Loucy (cell line): ENCODE measurements around the gene FGF21.
A peak's percentile ranks its signal among the peaks of the same experiment; 100 is the strongest.

ENCODE experiments used
- H2AFZ ChIP-seq: fragments of 200-600 bp; sonication (generic); 2 replicates; pipeline ENCODE4 v1.6.0; 2016; ENCODE audit warnings: antibody characterized with exemption, mild to moderate bottlenecking, low read length, moderate library complexity
- H3F3A ChIP-seq: fragments of 200-600 bp; 2 replicates; pipeline ENCODE4 v1.6.0; 2016; ENCODE audit warnings: antibody characterized with exemption, low read depth, mild to moderate bottlenecking
- H3K27me3 ChIP-seq: fragments of 200-600 bp; sonication (generic); 2 replicates; pipeline ENCODE4 v1.6.1; 2014; ENCODE audit warnings: low read length, mild to moderate bottlenecking; ENCODE audit not compliant: insufficient read depth, poor library complexity, severe bottlenecking
- H3K36me3 ChIP-seq: fragments of 200-600 bp; sonication (generic); 2 replicates; pipeline ENCODE4 v1.6.1; 2016; ENCODE audit warnings: low read length; ENCODE audit not compliant: insufficient read depth
- H3K4me1 ChIP-seq: fragments of 200-600 bp; sonication (generic); 2 replicates; pipeline ENCODE4 v1.5.1; 2014; ENCODE audit warnings: low read length, mild to moderate bottlenecking; ENCODE audit not compliant: insufficient read depth, poor library complexity, severe bottlenecking
- H3K4me2 ChIP-seq: fragments of 200-600 bp; sonication (generic); 2 replicates; pipeline ENCODE4 v1.6.0; 2014; ENCODE audit warnings: antibody characterized with exemption, low read length, low read depth, mild to moderate bottlenecking; ENCODE audit not compliant: poor library complexity, severe bottlenecking
- H3K4me3 ChIP-seq: fragments of 200-600 bp; sonication (generic); 2 replicates; pipeline ENCODE4 v1.5.1; 2014; ENCODE audit warnings: low read length, mild to moderate bottlenecking, mixed read lengths; ENCODE audit not compliant: poor library complexity, severe bottlenecking
- H3K79me2 ChIP-seq: fragments of 200-600 bp; sonication (generic); 2 replicates; pipeline ENCODE4 v1.6.1; 2014; ENCODE audit warnings: low read length; ENCODE audit not compliant: insufficient read depth
- H3K9ac ChIP-seq: fragments of 200-600 bp; sonication (generic); 2 replicates; pipeline ENCODE4 v1.6.0; 2014; ENCODE audit warnings: mild to moderate bottlenecking, low read depth, low read length, moderate library complexity; ENCODE audit not compliant: poor library complexity, severe bottlenecking
- H3K9me2 ChIP-seq: fragments of 200-600 bp; sonication (generic); replicated peaks from 2 replicates; pipeline ENCODE4 v1.6.1; 2016; ENCODE audit warnings: low read depth, low read length, mixed read lengths
- H3K9me3 ChIP-seq: fragments of 200-600 bp; sonication (generic); 2 replicates; pipeline ENCODE4 v1.6.1; 2014; ENCODE audit warnings: mild to moderate bottlenecking, antibody characterized with exemption, low read length, low read depth; ENCODE audit not compliant: insufficient read depth
- H4K20me1 ChIP-seq: fragments of 200-600 bp; sonication (generic); 2 replicates; pipeline ENCODE4 v1.6.0; 2014; ENCODE audit warnings: antibody characterized with exemption, low read length, mild to moderate bottlenecking; ENCODE audit not compliant: insufficient read depth, poor library complexity, severe bottlenecking
- EZH2phosphoT487 ChIP-seq: fragments of 200-600 bp; IDR thresholded peaks from 2 replicates; pipeline ENCODE4 v1.6.1; 2018; ENCODE audit warnings: antibody characterized with exemption, mild to moderate bottlenecking, moderate library complexity, borderline replicate concordance
- TF ChIP-seq, protein P1 (sequence below): fragments of 200-600 bp; sonication (generic); conservative IDR thresholded peaks from 2 replicates; pipeline ENCODE4 v1.5.1; 2014; ENCODE audit warnings: mild to moderate bottlenecking, antibody characterized with exemption, low read length

The FGF21 gene

DNA sequence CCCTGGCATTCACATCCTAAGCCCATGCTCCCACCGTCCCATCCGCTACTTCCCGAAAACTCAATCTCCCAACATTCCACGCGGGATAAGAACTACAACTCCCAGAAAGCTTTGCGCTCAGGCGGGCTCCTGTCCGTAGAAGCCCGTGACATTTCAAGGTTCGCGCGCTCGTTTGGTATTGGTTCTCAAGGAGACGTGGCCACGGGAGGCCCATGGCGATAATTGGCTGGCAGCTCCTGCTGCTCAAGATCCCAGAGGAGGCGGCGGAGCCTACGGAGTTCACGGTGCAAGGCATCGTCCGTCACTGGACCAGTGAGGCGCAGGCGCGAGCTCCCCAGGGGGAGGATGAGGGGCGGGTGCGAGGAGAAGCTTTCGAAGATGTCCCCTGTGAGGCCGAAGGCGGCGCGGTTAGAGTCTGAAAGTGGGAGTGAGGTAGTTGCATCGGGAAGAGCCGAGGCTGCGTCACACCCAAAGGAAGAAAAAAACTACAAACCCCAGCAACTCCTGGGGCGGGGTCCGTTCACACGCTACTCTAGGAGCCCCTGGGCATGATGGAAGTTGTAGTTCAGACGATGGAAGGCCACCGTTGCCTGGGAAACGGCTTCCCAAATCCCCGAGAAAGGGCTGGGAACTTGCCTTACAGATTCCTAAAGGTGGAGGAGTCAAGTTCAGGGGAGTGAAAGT is 34.6 kb upstream of the FGF21 start:
- H3F3A ChIP-seq: no peaks in the 10 kb centered on the region
- H3K9me3 ChIP-seq: no peaks in the 10 kb centered on the region
- no peaks in the 10 kb centered on the region for H3K27me3 ChIP-seq
- peak overlapping the region; percentile 75 for H3K4me3 ChIP-seq
- H3K9ac ChIP-seq: peak overlapping the region; percentile 69
- TF ChIP-seq, protein P1, sequence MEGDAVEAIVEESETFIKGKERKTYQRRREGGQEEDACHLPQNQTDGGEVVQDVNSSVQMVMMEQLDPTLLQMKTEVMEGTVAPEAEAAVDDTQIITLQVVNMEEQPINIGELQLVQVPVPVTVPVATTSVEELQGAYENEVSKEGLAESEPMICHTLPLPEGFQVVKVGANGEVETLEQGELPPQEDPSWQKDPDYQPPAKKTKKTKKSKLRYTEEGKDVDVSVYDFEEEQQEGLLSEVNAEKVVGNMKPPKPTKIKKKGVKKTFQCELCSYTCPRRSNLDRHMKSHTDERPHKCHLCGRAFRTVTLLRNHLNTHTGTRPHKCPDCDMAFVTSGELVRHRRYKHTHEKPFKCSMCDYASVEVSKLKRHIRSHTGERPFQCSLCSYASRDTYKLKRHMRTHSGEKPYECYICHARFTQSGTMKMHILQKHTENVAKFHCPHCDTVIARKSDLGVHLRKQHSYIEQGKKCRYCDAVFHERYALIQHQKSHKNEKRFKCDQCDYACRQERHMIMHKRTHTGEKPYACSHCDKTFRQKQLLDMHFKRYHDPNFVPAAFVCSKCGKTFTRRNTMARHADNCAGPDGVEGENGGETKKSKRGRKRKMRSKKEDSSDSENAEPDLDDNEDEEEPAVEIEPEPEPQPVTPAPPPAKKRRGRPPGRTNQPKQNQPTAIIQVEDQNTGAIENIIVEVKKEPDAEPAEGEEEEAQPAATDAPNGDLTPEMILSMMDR: no peak
- no peak for TF ChIP-seq EZH2phosphoT487
- peaks cover 12% of the 10 kb centered on the region for H3K4me1 ChIP-seq
- no peaks in the 10 kb centered on the region for H4K20me1 ChIP-seq
- peak overlapping the region; percentile 87 for H3K4me2 ChIP-seq
- peak overlapping the region; percentile 82 for H2AFZ ChIP-seq
- H3K79me2 ChIP-seq: no peaks in the 10 kb centered on the region
- no peaks in the 10 kb centered on the region for H3K36me3 ChIP-seq
- H3K9me2 ChIP-seq: no peaks in the 10 kb centered on the region

DNA sequence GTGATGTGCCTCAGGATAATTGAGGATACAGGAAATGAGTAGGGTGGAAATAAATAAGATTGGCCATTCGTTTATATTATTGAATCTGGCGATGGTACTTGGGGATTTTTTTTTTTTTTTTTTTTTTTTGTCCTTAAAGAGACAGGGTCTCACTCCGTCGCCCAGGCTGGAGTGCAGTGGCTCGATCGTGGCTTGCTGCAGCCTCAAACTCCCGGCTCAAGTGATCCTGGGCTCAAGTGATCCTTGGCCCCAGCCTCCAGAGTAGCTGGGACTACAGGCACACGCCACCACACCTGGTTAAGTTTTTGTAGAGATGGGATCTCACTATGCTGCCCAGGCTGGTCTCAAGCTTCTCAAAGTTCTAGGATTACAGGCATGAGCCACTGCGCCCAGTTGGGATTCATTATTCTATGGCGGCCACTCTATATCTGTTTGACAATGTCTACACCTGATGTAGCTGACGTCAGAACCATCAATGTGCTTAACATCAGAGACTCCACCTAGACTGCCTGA is 33.1 kb upstream of the FGF21 start:
- peaks cover 19% of the 10 kb centered on the region for H3K4me1 ChIP-seq
- no peaks in the 10 kb centered on the region for H3F3A ChIP-seq

DNA sequence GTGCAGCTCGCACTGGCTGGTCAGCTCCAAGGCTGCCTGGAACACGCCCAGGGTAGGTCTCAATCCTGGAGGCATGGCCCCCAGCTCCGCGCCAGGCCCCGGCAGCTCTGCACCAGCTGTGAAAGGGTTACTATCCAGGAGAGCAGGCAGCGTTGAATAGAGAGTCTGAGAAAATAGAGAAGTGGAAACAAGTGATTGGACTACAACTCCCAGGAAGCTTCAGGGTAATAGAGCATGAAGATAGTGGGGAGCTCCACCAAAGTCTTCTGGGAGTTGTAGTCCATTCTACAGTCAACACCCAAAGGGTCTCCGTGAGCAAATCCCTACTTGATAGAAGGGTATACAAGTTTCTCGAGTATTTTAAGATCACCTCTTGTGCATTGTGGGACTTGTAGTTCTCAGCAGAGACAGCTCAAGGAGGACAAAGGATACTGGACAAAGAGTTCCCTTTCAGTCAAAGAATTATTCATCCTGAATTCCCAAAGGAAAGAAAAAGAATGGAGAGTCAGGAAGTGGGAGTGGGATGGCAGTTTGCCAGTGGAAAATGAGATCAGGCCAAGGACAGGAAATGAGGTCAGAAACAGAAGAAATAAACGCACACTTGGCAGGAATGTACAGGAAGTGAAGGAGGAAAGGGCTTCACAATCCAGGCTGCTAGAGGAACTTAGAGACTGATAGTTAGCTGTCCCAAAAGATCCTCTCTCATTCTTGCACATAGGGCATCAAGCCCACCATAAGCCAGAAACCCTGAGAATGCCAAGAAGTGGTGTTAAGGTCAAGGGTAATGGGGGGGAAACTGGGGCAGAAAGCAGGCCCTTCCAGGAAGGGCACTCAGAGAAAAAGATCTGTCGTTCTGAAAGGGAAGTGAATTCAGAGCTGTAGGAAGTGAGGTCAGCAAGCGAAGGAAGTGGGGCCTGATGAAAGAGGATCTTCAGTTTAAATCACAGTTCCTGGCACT is 30.2 kb upstream of the FGF21 start:
- Histone ChIP-seq H3K4me1 (peaks cover 19% of the 10 kb centered on the region), H3K9me3 (no peaks in the 10 kb centered on the region), H3K4me2 (peak overlapping the region; percentile 47), H3K4me3 (peak overlapping the region; percentile 14), H3K27me3 (no peaks in the 10 kb centered on the region), H3K79me2 (no peaks in the 10 kb centered on the region), H2AFZ (peak overlapping the region; percentile 92), H3K9ac (peak overlapping the region; percentile 13), H4K20me1 (no peaks in the 10 kb centered on the region), H3K36me3 (no peaks in the 10 kb centered on the region), H3F3A (no peaks in the 10 kb centered on the region), H3K9me2 (no peaks in the 10 kb centered on the region)
- TF ChIP-seq, protein P1: no peak

More for the DNA sequence above, 33.1 kb upstream of the FGF21 start:
- Histone ChIP-seq H3K9me2 (no peaks in the 10 kb centered on the region), H3K4me2 (no peak overlapping the region), H3K9me3 (no peaks in the 10 kb centered on the region), H3K4me3 (no peak overlapping the region), H3K27me3 (no peaks in the 10 kb centered on the region), H4K20me1 (no peaks in the 10 kb centered on the region), H3K9ac (no peak overlapping the region), H3K79me2 (no peaks in the 10 kb centered on the region), H3K36me3 (no peaks in the 10 kb centered on the region), H2AFZ (no peak overlapping the region)
- TF ChIP-seq, protein P1: no peak
- TF ChIP-seq EZH2phosphoT487: no peak
